Peyer's patch (tissue), 4 donors: ENCODE measurements around the gene CT45A1. TPM values are rescaled to one million over a fixed set of nuclear protein-coding genes. Genes with fewer than 3 reads are reported as not detected.
"Not testable (repeated sequence)": the region's sequence is repeated elsewhere in the genome, so short reads cannot be mapped to it uniquely, and the experiment has no call there.

ENCODE experiments used
- DNase-seq, 3 donors: peaks; one replicate each; pipeline ENCODE4 v3.0.0-alpha.2; 2017 to 2019
- H3K27ac ChIP-seq, 4 donors: fragments of 200-600 bp; sonication (generic); one replicate each; pipeline ENCODE4 v1.5.1; 2016 to 2019
- H3K27me3 ChIP-seq, 2 donors: fragments of 200-600 bp; sonication (generic); one replicate each; pipeline ENCODE4 v1.5.1; 2019
- H3K36me3 ChIP-seq, 3 donors: fragments of 200-600 bp; sonication (generic); one replicate each; pipeline ENCODE4 v1.5.1; 2016 to 2019
- H3K4me1 ChIP-seq, 4 donors: fragments of 200-600 bp; sonication (generic); one replicate each; pipeline ENCODE4 v1.5.1; 2016 to 2019
- H3K4me3 ChIP-seq, 4 donors: fragments of 200-600 bp; sonication (generic); 1 replicate in 3 of 4; 2 replicates in 1 of 4; pipeline ENCODE4 v1.5.1; 2016 to 2019; ENCODE audit warnings: mild to moderate bottlenecking in 1 of 4
- H3K9me3 ChIP-seq, 4 donors: fragments of 200-600 bp; sonication (generic); one replicate each; pipeline ENCODE4 v1.5.1; 2016 to 2019; ENCODE audit warnings: mild to moderate bottlenecking in 1 of 4
- POLR2A ChIP-seq, 2 donors: fragments of 450-650 bp; IDR thresholded peaks; one replicate each; pipeline ENCODE4 v1.5.1; 2017; ENCODE audit warnings: antibody characterized with exemption in 2 of 2, mild to moderate bottlenecking in 2 of 2, moderate library complexity in 2 of 2
- small RNA-seq, 2 donors: library from RNA; depleted of rRNA; stranded (forward); fragments of <200 nt; gene quantifications; one replicate each; pipeline ENCODE3, GENCODE V24; 2016
- total RNA-seq, 4 donors: library from RNA; depleted of rRNA; stranded (reverse); fragments of >200 nt; gene quantifications; one replicate each; pipeline ENCODE4 v1.1.0, GENCODE V29; 2016
- TF ChIP-seq, protein P1 (sequence below), 6 experiments: fragments of 450-650 bp in 4 of 6; fragments of 200-600 bp in 2 of 6; sonication (generic) in 1 of 6; IDR thresholded peaks; one replicate each; pipeline ENCODE4 v1.5.1; 2017 to 2019; ENCODE audit warnings: antibody characterized with exemption in 6 of 6, mild to moderate bottlenecking in 3 of 6, moderate library complexity in 1 of 6

Gene CT45A1
- total RNA-seq, 4 donors from 2014 or later = not detected

DNA sequence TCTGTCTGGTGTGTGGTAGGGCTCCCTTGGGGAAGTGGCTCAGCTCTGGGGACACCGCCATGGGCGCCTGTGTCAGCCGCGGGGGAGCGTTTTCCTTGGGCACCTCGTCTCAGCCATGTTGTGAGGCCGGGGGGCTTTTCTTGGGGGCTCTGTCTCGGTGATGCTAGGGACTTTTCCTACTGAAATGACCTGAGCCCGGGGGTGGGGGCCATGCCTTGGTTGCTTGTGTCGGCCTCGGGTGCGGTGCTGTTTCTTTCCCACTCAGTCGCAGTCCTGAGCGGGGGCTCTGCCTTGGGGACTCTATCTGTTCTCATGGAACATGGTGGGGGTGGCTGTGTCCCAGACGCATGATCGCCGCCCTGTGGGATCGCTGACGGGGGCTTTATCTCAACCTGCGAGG is 356 bp downstream of the CT45A1 start:
- no peaks in the 10 kb centered on the region for H3K9me3 ChIP-seq

DNA sequence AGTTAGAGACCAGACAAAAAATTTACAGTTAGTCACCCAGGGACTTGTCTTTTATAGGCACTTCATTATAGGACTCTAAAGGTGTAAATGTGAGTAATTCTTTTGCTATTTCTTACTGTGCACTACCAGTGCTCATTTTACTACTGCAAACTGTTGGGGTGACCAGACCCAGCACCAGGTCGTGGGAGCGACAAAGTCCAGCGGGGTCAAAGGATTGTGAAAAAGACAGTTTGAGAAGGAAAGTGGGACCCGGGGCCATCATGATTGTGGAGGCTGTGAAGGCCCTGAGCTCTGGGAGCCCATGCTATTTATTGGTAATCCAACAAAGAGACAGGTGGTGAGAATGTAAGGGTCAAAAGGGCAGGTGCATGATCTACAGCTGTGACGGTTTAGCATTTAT is 21.2 kb downstream of the CT45A1 start:
- DNase-seq, H3K36me3 ChIP-seq, H3K4me1 ChIP-seq, H3K27ac ChIP-seq, H3K4me3 ChIP-seq, H3K27me3 ChIP-seq, H3K9me3 ChIP-seq: not testable (repeated sequence)

More for the DNA sequence above, 356 bp downstream of the CT45A1 start:
- no peak overlapping the region for H3K27ac ChIP-seq
- no peak overlapping the region for H3K4me3 ChIP-seq
- no peak for TF ChIP-seq POLR2A (IDR thresholded peaks at IDR 0.05)
- TF ChIP-seq, protein P1, sequence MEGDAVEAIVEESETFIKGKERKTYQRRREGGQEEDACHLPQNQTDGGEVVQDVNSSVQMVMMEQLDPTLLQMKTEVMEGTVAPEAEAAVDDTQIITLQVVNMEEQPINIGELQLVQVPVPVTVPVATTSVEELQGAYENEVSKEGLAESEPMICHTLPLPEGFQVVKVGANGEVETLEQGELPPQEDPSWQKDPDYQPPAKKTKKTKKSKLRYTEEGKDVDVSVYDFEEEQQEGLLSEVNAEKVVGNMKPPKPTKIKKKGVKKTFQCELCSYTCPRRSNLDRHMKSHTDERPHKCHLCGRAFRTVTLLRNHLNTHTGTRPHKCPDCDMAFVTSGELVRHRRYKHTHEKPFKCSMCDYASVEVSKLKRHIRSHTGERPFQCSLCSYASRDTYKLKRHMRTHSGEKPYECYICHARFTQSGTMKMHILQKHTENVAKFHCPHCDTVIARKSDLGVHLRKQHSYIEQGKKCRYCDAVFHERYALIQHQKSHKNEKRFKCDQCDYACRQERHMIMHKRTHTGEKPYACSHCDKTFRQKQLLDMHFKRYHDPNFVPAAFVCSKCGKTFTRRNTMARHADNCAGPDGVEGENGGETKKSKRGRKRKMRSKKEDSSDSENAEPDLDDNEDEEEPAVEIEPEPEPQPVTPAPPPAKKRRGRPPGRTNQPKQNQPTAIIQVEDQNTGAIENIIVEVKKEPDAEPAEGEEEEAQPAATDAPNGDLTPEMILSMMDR (IDR thresholded peaks at IDR 0.05) = no peak
- H3K36me3 ChIP-seq = no peaks in the 10 kb centered on the region
- H3K27me3 ChIP-seq = no peaks in the 10 kb centered on the region
- no peak for DNase-seq
- no peaks in the 10 kb centered on the region for H3K4me1 ChIP-seq

GRCh38 chrX:135737366-135738071 is 24.1 kb downstream of the CT45A1 start:
- no peaks in the 10 kb centered on the region for H3K9me3 ChIP-seq
- H3K36me3 ChIP-seq = no peaks in the 10 kb centered on the region
- no peak overlapping the region for H3K27ac ChIP-seq
- H3K4me3 ChIP-seq = no peak overlapping the region
- H3K4me1 ChIP-seq = no peaks in the 10 kb centered on the region
- H3K27me3 ChIP-seq = no peaks in the 10 kb centered on the region
- DNase-seq = no peak
- TF ChIP-seq POLR2A (IDR thresholded peaks at IDR 0.05) = no peak
- TF ChIP-seq, protein P1 (IDR thresholded peaks at IDR 0.05) = no peak

GRCh38 chrX:135740681-135741149 is 27.3 kb downstream of the CT45A1 start:
- no peak overlapping the region for H3K4me3 ChIP-seq
- H3K27me3 ChIP-seq = no peaks in the 10 kb centered on the region
- no peak for DNase-seq
- H3K9me3 ChIP-seq = no peaks in the 10 kb centered on the region
- TF ChIP-seq POLR2A (IDR thresholded peaks at IDR 0.05) = no peak
- TF ChIP-seq, protein P1 (IDR thresholded peaks at IDR 0.05) = no peak
- no peaks in the 10 kb centered on the region for H3K4me1 ChIP-seq
- H3K36me3 ChIP-seq = no peaks in the 10 kb centered on the region
- no peak overlapping the region for H3K27ac ChIP-seq

DNA sequence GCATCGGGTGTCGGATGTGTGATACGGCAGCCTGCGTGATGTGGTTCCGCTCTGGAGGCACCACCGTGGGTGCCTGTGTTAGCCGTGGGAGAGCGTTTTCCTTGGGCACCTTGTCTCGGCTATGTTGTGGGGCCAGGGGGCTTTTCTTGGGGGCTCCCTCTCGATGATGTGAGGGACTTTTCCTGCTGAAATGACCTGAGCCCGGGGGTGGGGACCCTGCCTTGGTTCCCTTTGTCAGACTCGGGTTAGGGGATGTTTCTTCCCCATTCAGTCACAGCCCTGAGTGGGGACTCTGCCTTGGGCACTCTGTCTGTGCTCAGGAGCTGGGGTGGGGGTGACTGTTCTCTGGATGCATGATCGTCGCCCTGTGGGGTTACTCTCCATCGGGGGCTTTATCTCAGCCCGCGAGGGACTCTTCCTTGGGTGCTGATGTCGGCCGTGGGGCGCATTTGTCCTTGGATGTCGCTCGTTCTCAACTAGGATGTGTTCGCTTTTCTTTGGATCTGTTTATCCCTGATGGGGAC is 27.8 kb downstream of the CT45A1 start:
- no peaks in the 10 kb centered on the region for H3K36me3 ChIP-seq
- no peaks in the 10 kb centered on the region for H3K9me3 ChIP-seq
- H3K27me3 ChIP-seq = no peaks in the 10 kb centered on the region
- DNase-seq = no peak
- no peak overlapping the region for H3K27ac ChIP-seq
- no peak overlapping the region for H3K4me3 ChIP-seq
- H3K4me1 ChIP-seq = no peaks in the 10 kb centered on the region
- TF ChIP-seq, protein P1 (IDR thresholded peaks at IDR 0.05) = no peak
- no peak for TF ChIP-seq POLR2A (IDR thresholded peaks at IDR 0.05)

- not testable (repeated sequence) for H3K36me3 ChIP-seq, H3K4me1 ChIP-seq, H3K27me3 ChIP-seq, DNase-seq, H3K9me3 ChIP-seq, H3K27ac ChIP-seq, H3K4me3 ChIP-seq
Observed at GRCh38 chrX:135744739-135745138, 31.3 kb downstream of the CT45A1 start.

DNA sequence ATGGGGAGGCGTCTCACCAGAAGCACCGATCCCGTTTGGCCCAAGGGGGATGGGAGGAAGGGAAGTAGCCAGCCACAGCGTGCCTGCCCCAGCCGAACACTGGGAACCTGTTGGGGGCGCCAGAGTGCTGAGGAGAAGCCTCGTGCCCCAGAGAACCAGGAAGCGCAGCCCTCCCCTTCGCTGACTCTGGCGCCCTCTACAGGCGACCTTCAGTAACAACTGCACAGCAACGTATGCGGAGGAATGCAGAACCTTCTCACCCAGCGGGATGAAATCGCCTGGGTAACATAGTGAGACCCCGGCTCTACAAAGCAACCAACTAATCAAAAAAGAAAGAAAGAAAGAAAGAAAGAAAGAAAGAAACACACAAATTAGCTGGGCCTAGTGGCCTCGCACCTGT is 54.7 kb downstream of the CT45A1 start, which contains the start of gene CT45A3:
CT45A3 (minus strand) TSS at position 101 of the 400 bp plus-strand sequence. CDS start 3,747 bp downstream, outside the sequence.
- not testable (repeated sequence) for H3K27ac ChIP-seq, H3K36me3 ChIP-seq, DNase-seq, H3K4me1 ChIP-seq, H3K27me3 ChIP-seq, H3K9me3 ChIP-seq, H3K4me3 ChIP-seq

Small RNAs within 50 kb of the gene (small RNA-seq; reads per million reads assigned to genes)
- 0 reads per million in 2 donors for gene AC240442.1

Other genes with a start within 250 kb of the CT45A1 start
- 10 to 100 TPM in 3 of 4 donors, 1 to 10 TPM in 1; 8.2 to 71.8 (median 11.4) TPM for gene INTS6L, start 193.0 kb upstream of the CT45A1 start, total RNA-seq
- not detected for gene CT45A3, start 54.6 kb downstream of the CT45A1 start, total RNA-seq
- not detected for gene CT45A5, start 71.9 kb downstream of the CT45A1 start, total RNA-seq
- not detected for gene CT45A6, start 89.1 kb downstream of the CT45A1 start, total RNA-seq
- not detected for gene CT45A2, start 106.4 kb downstream of the CT45A1 start, total RNA-seq
- not detected for gene CT45A7, start 123.6 kb downstream of the CT45A1 start, total RNA-seq
- gene CT45A8, start 140.9 kb downstream of the CT45A1 start, total RNA-seq = not detected
- not detected for gene CT45A9, start 158.2 kb downstream of the CT45A1 start, total RNA-seq
- gene CT45A10, start 179.8 kb downstream of the CT45A1 start, total RNA-seq = not detected
- gene SAGE1, start 180.1 kb downstream of the CT45A1 start, total RNA-seq = not detected